ENCODE data around the gene SPRR3. TPM values are rescaled to one million over a fixed set of nuclear protein-coding genes. Genes with fewer than 3 reads are reported as not detected.

SPRR3 gene
- total and polyA plus RNA-seq, 2 experiments from 2014 or later, result not detected

- 28 to 33% methylated on average over 6 of the region's 6 CpGs for WGBS, 2 experiments (ENCODE audit: low coverage in 1 of 2, low lambda C conversion rate in 2 of 2, missing lambda C conversion rate in 2 of 2)
- Histone ChIP-seq H3K27me3 (replicated peaks; ENCODE audit: insufficient read depth) (0 out of 2 replicates have a peak, but pooled peaks cover 5% of the 10 kb centered on the region), H4K20me1 (ENCODE audit: insufficient read depth) (no peaks in the 10 kb centered on the region)
Observed at GRCh38 chr1:152970495-152970894, 31.1 kb upstream of the SPRR3 start, which contains the start of gene SPRR4. TSS of gene SPRR4 (plus strand) at chr1:152970648. CDS start at chr1:152971891, 1,243 bp downstream.

GRCh38 chr1:152972196-152972886, 29.2 kb upstream of the SPRR3 start:
- Histone ChIP-seq H2AFZ (no peak overlapping the region), H3F3A (ENCODE audit: insufficient read depth) (no peaks in the 10 kb centered on the region), H3K27ac (no peak overlapping the region), H3K9ac (no peak overlapping the region), H3K4me1 (ENCODE audit: insufficient read depth) (no peaks in the 10 kb centered on the region), H3K36me3 (ENCODE audit: low read depth) (no peaks in the 10 kb centered on the region), H3K27me3 (replicated peaks; ENCODE audit: insufficient read depth) (no peaks in the 10 kb centered on the region; the same call in 1 of the 2 replicates), H3K4me2 (ENCODE audit: unreplicated experiment) (no peak overlapping the region), H3K79me2 (ENCODE audit: insufficient read depth) (no peaks in the 10 kb centered on the region), H3K9me3 (ENCODE audit: low read depth) (no peaks in the 10 kb centered on the region), H3K9me2 (ENCODE audit: insufficient read depth) (peaks cover 3% of the 10 kb centered on the region; the same call in 1 of the 2 replicates), H4K20me1 (ENCODE audit: insufficient read depth) (no peaks in the 10 kb centered on the region), H3K4me3 (no peak overlapping the region)
- no peak for DNase-seq
- in situ Hi-C loops (cut with MboI), result no loop called here
- 40 to 45% methylated on average over 4 of the region's 4 CpGs for WGBS, 2 experiments (ENCODE audit: low coverage in 1 of 2, low lambda C conversion rate in 2 of 2, missing lambda C conversion rate in 2 of 2)
- no peak for TF ChIP-seq EZH2 (IDR thresholded peaks at IDR 0.05; ENCODE audit: insufficient read depth, poor library complexity, severe bottlenecking)
- TF ChIP-seq EZH2phosphoT487 (IDR thresholded peaks at IDR 0.05; ENCODE audit: insufficient read depth, low read depth), result no peak

More at GRCh38 chr1:152970495-152970894, 31.1 kb upstream of the SPRR3 start, which contains the start of gene SPRR4:
- no peak within 1 kb of the TSS for H3K4me3 ChIP-seq
- no peak within 1 kb of the TSS for H3K27ac ChIP-seq
- no peak within 1 kb of the TSS for H2AFZ ChIP-seq
- no peaks in the 10 kb centered on the region for H3K36me3 ChIP-seq (ENCODE audit: low read depth)
- in situ Hi-C loops (cut with MboI), result no loop called here
- no peak within 1 kb of the TSS for H3K9ac ChIP-seq
- no peak for TF ChIP-seq EZH2phosphoT487 (IDR thresholded peaks at IDR 0.05; ENCODE audit: insufficient read depth, low read depth)
- H3K9me2 ChIP-seq (ENCODE audit: insufficient read depth), result peaks cover 3% of the 10 kb centered on the region; the same call in 1 of the 2 replicates
- H3K4me2 ChIP-seq (ENCODE audit: unreplicated experiment), result no peak within 1 kb of the TSS
- H3F3A ChIP-seq (ENCODE audit: insufficient read depth), result no peaks in the 10 kb centered on the region
- DNase-seq, result no peak
- no peaks in the 10 kb centered on the region for H3K9me3 ChIP-seq (ENCODE audit: low read depth)
- H3K79me2 ChIP-seq (ENCODE audit: insufficient read depth), result no peaks in the 10 kb centered on the region
- H3K4me1 ChIP-seq (ENCODE audit: insufficient read depth), result no peaks in the 10 kb centered on the region

GRCh38 chr1:152976688-152977087, 24.9 kb upstream of the SPRR3 start:
- H3K9ac ChIP-seq, result no peak overlapping the region
- H3K36me3 ChIP-seq (ENCODE audit: low read depth), result no peaks in the 10 kb centered on the region
- 17 to 23% methylated on average over 1 of the region's 1 CpG for WGBS, 2 experiments (ENCODE audit: low coverage in 1 of 2, low lambda C conversion rate in 2 of 2, missing lambda C conversion rate in 2 of 2)
- TF ChIP-seq EZH2 (IDR thresholded peaks at IDR 0.05; ENCODE audit: insufficient read depth, poor library complexity, severe bottlenecking), result no peak
- TF ChIP-seq EZH2phosphoT487 (IDR thresholded peaks at IDR 0.05; ENCODE audit: insufficient read depth, low read depth), result no peak
- in situ Hi-C loops (cut with MboI), result no loop called here
- no peak for DNase-seq
- H3F3A ChIP-seq (ENCODE audit: insufficient read depth), result no peaks in the 10 kb centered on the region
- H3K4me1 ChIP-seq (ENCODE audit: insufficient read depth), result no peaks in the 10 kb centered on the region
- H3K4me3 ChIP-seq, result no peak overlapping the region
- H3K4me2 ChIP-seq (ENCODE audit: unreplicated experiment), result no peak overlapping the region
- H3K79me2 ChIP-seq (ENCODE audit: insufficient read depth), result no peaks in the 10 kb centered on the region
- H2AFZ ChIP-seq, result no peak overlapping the region
- no peak overlapping the region for H3K27ac ChIP-seq
- H3K27me3 ChIP-seq (replicated peaks; ENCODE audit: insufficient read depth), result peaks cover 15% of the 10 kb centered on the region
- peaks cover 3% of the 10 kb centered on the region; the same call in 1 of the 2 replicates for H3K9me2 ChIP-seq (ENCODE audit: insufficient read depth)
- no peaks in the 10 kb centered on the region for H4K20me1 ChIP-seq (ENCODE audit: insufficient read depth)
- H3K9me3 ChIP-seq (ENCODE audit: low read depth), result no peaks in the 10 kb centered on the region

- no peaks in the 10 kb centered on the region for H3K4me1 ChIP-seq (ENCODE audit: insufficient read depth)
- peaks cover 15% of the 10 kb centered on the region for H3K27me3 ChIP-seq (replicated peaks; ENCODE audit: insufficient read depth)
- H3K9me2 ChIP-seq (ENCODE audit: insufficient read depth), result peaks cover 3% of the 10 kb centered on the region; the same call in 1 of the 2 replicates
- no peak for DNase-seq
- H3K27ac ChIP-seq, result no peak overlapping the region
- H3K4me3 ChIP-seq, result no peak overlapping the region
- no peak overlapping the region for H3K4me2 ChIP-seq (ENCODE audit: unreplicated experiment)
- H3K9me3 ChIP-seq (ENCODE audit: low read depth), result no peaks in the 10 kb centered on the region
- no peak overlapping the region for H2AFZ ChIP-seq
- no peaks in the 10 kb centered on the region for H3F3A ChIP-seq (ENCODE audit: insufficient read depth)
- no peaks in the 10 kb centered on the region for H4K20me1 ChIP-seq (ENCODE audit: insufficient read depth)
- no peaks in the 10 kb centered on the region for H3K36me3 ChIP-seq (ENCODE audit: low read depth)
- TF ChIP-seq EZH2 (IDR thresholded peaks at IDR 0.05; ENCODE audit: insufficient read depth, poor library complexity, severe bottlenecking) (no peak), EZH2phosphoT487 (IDR thresholded peaks at IDR 0.05; ENCODE audit: insufficient read depth, low read depth) (no peak)
- in situ Hi-C loops (cut with MboI), result no loop called here
- H3K9ac ChIP-seq, result no peak overlapping the region
- H3K79me2 ChIP-seq (ENCODE audit: insufficient read depth), result no peaks in the 10 kb centered on the region
Observed at GRCh38 chr1:152977614-152978013, 23.9 kb upstream of the SPRR3 start.

Data from GM23248 (cell line).